HL-60/S4 (cell line): ENCODE data around the gene VTI1A.
"Not testable (repeated sequence)": the region's sequence is repeated elsewhere in the genome, so short reads cannot be mapped to it uniquely, and the experiment has no call there.

Source experiments
- in situ Hi-C: fragments of 300-500 bp; cut with MboI; formaldehyde crosslinking; loops from 2 replicates; pipeline ENCODE4 v1.14.3; 2022; ENCODE audit warnings: low sequenced_read_pairs

The VTI1A gene

GRCh38 chr10:112448888-112449287, 1.9 kb downstream of the VTI1A start:
- in situ Hi-C loops, result no loop called here

GRCh38 chr10:112454910-112455779, 8.1 kb downstream of the VTI1A start:
- in situ Hi-C loops, result no loop called here

GRCh38 chr10:112456533-112456932, 9.5 kb downstream of the VTI1A start:
- in situ Hi-C loops, result no loop called here

GRCh38 chr10:112460366-112460765, 13.4 kb downstream of the VTI1A start:
- in situ Hi-C loops, result no loop called here

GRCh38 chr10:112461029-112461887, 14.2 kb downstream of the VTI1A start:
- in situ Hi-C loops, result no loop called here

- in situ Hi-C loops, result not testable (repeated sequence)
Observed at GRCh38 chr10:112464074-112464473, 17.1 kb downstream of the VTI1A start.

- in situ Hi-C loops, result no loop called here
Observed at GRCh38 chr10:112465299-112465883, 18.4 kb downstream of the VTI1A start.

- in situ Hi-C loops, result no loop called here
Observed at GRCh38 chr10:112466802-112467201, 19.8 kb downstream of the VTI1A start.

GRCh38 chr10:112467541-112468075, 20.6 kb downstream of the VTI1A start:
- in situ Hi-C loops, result no loop called here

- in situ Hi-C loops, result no loop called here
Observed at GRCh38 chr10:112471878-112472487, 25.0 kb downstream of the VTI1A start.

- in situ Hi-C loops, result no loop called here
Observed at GRCh38 chr10:112475575-112476218, 28.7 kb downstream of the VTI1A start.

- in situ Hi-C loops, result no loop called here
Observed at GRCh38 chr10:112481602-112482001, 34.6 kb downstream of the VTI1A start.

- in situ Hi-C loops, result no loop called here
Observed at GRCh38 chr10:112484399-112484798, 37.4 kb downstream of the VTI1A start.

GRCh38 chr10:112487964-112488363, 40.9 kb downstream of the VTI1A start:
- in situ Hi-C loops, result no loop called here

- in situ Hi-C loops, result no loop called here
Observed at GRCh38 chr10:112490545-112490944, 43.5 kb downstream of the VTI1A start.

- in situ Hi-C loops, result no loop called here
Observed at GRCh38 chr10:112491144-112491543, 44.1 kb downstream of the VTI1A start.

- in situ Hi-C loops, result no loop called here
Observed at GRCh38 chr10:112492736-112493135, 45.7 kb downstream of the VTI1A start.

GRCh38 chr10:112497347-112497950, 50.4 kb downstream of the VTI1A start:
- in situ Hi-C loops, result no loop called here

- in situ Hi-C loops, result no loop called here
Observed at GRCh38 chr10:112498806-112499205, 51.8 kb downstream of the VTI1A start.

- in situ Hi-C loops, result not testable (repeated sequence)
Observed at GRCh38 chr10:112499985-112500384, 53.0 kb downstream of the VTI1A start.
